GM12864 (cell line): Measurements from ENCODE around the gene OSM.

Experiments used
- DNase-seq: peaks from one replicate; pipeline ENCODE4 v3.0.0-alpha.2; 2011; ENCODE audit warnings: low read depth
- H3K4me3 ChIP-seq: 2 replicates; pipeline ENCODE4 v1.5.1; 2011; ENCODE audit warnings: mild to moderate bottlenecking, low read depth, low read length, control low read depth
- CTCF ChIP-seq: IDR thresholded peaks from 2 replicates; pipeline ENCODE4 v1.5.1; 2011; ENCODE audit warnings: low read depth, mild to moderate bottlenecking, moderate library complexity, low read length, control low read depth, inconsistent platforms; ENCODE audit errors: missing control alignments

The OSM gene

GRCh38 chr22:30262917-30263741 lies 3.5 kb downstream of the OSM start:
- no peak overlapping the region for H3K4me3 ChIP-seq
- peak; percentile 89 for TF ChIP-seq CTCF
- DNase-seq, result no peak

- DNase-seq, result no peak
Measured at GRCh38 chr22:30262112-30262511, 4.5 kb downstream of the OSM start.

GRCh38 chr22:30261134-30261533 lies 5.5 kb downstream of the OSM start:
- no peak for DNase-seq
- no peak overlapping the region for H3K4me3 ChIP-seq
- TF ChIP-seq CTCF, result no peak

More at GRCh38 chr22:30262112-30262511, 4.5 kb downstream of the OSM start:
- no peak for TF ChIP-seq CTCF
- no peak overlapping the region for H3K4me3 ChIP-seq

- TF ChIP-seq CTCF, result no peak
- no peak for DNase-seq
- H3K4me3 ChIP-seq, result no peak overlapping the region
Measured at GRCh38 chr22:30260682-30261081, 6.0 kb downstream of the OSM start.

- DNase-seq, result no peak
- no peak overlapping the region for H3K4me3 ChIP-seq
- no peak for TF ChIP-seq CTCF
Measured at GRCh38 chr22:30260276-30260675, 6.4 kb downstream of the OSM start.

- DNase-seq, result no peak
- no peak overlapping the region for H3K4me3 ChIP-seq
- no peak for TF ChIP-seq CTCF
Measured at GRCh38 chr22:30254314-30254713, 12.3 kb downstream of the OSM start.
